H9 (cell line): ENCODE data around the gene THEM5. TPM values are rescaled to one million over a fixed set of nuclear protein-coding genes. Genes with fewer than 3 reads are reported as not detected.

ENCODE experiments used
- DNase-seq: peaks from one replicate; pipeline ENCODE4 v3.0.0-alpha.2; 2017
- H2AFZ ChIP-seq: one replicate; pipeline ENCODE4 v1.6.1; 2013; ENCODE audit warnings: mild to moderate bottlenecking, low read length, control low read depth, moderate library complexity
- H2AK5ac ChIP-seq: 2 replicates; pipeline ENCODE4 v1.6.1; 2013; ENCODE audit warnings: low read length, control low read depth, mixed read lengths; ENCODE audit not compliant: insufficient read length
- H2BK120ac ChIP-seq: one replicate; pipeline ENCODE4 v1.6.1; 2013; ENCODE audit warnings: low read depth, mild to moderate bottlenecking, low read length, control low read depth, inconsistent platforms; ENCODE audit not compliant: poor library complexity, severe bottlenecking
- H2BK12ac ChIP-seq: 2 replicates; pipeline ENCODE4 v1.6.1; 2013; ENCODE audit warnings: low read length, control low read depth, mixed read lengths, low read depth; ENCODE audit not compliant: insufficient read length
- H2BK15ac ChIP-seq: 2 replicates; pipeline ENCODE4 v1.6.1; 2013; ENCODE audit warnings: low read depth, low read length, control low read depth
- H2BK20ac ChIP-seq: one replicate; pipeline ENCODE4 v1.6.1; 2013; ENCODE audit warnings: low read depth, mild to moderate bottlenecking, low read length, control low read depth, inconsistent platforms; ENCODE audit not compliant: poor library complexity, severe bottlenecking
- H2BK5ac ChIP-seq: 2 replicates; pipeline ENCODE4 v1.6.1; 2013; ENCODE audit warnings: low read length, control low read depth, mixed read lengths; ENCODE audit not compliant: insufficient read length
- H3K14ac ChIP-seq: 2 replicates; pipeline ENCODE4 v1.6.1; 2013; ENCODE audit warnings: low read length, control low read depth; ENCODE audit not compliant: insufficient read depth
- H3K18ac ChIP-seq: 2 replicates; pipeline ENCODE4 v1.6.1; 2013; ENCODE audit warnings: low read depth, mild to moderate bottlenecking, mixed read lengths, low read length, control low read depth; ENCODE audit not compliant: insufficient read length
- H3K23ac ChIP-seq: 2 replicates; pipeline ENCODE4 v1.6.1; 2013; ENCODE audit warnings: low read length, control low read depth, mixed read lengths, low read depth; ENCODE audit not compliant: insufficient read length
- H3K23me2 ChIP-seq: 2 replicates; pipeline ENCODE4 v1.6.1; 2013; ENCODE audit warnings: low read depth, mild to moderate bottlenecking, mixed read lengths, low read length, control low read depth; ENCODE audit not compliant: insufficient read length, poor library complexity, severe bottlenecking
- H3K27ac ChIP-seq: 2 replicates; pipeline ENCODE4 v1.5.1; 2013; ENCODE audit warnings: low read length, control low read depth, mixed read lengths, low read depth; ENCODE audit not compliant: insufficient read length
- H3K27me3 ChIP-seq: 2 replicates; pipeline ENCODE4 v1.6.1; 2013; ENCODE audit warnings: low read length, control low read depth, inconsistent platforms; ENCODE audit not compliant: insufficient read depth
- H3K4ac ChIP-seq: 2 replicates; pipeline ENCODE4 v1.6.1; 2013; ENCODE audit warnings: low read depth, mild to moderate bottlenecking, control low read depth, inconsistent platforms, low read length, moderate library complexity
- H3K4me1 ChIP-seq: 2 replicates; pipeline ENCODE4 v1.6.1; 2013; ENCODE audit warnings: low read length, control low read depth, inconsistent platforms; ENCODE audit not compliant: insufficient read depth
- H3K4me2 ChIP-seq: 2 replicates; pipeline ENCODE4 v1.6.1; 2013; ENCODE audit warnings: low read length, control low read depth, mixed read lengths; ENCODE audit not compliant: insufficient read length, insufficient read depth
- H3K56ac ChIP-seq: 2 replicates; pipeline ENCODE4 v1.6.1; 2013; ENCODE audit warnings: low read depth, mild to moderate bottlenecking, mixed read lengths, low read length, control low read depth; ENCODE audit not compliant: insufficient read length
- H3K79me1 ChIP-seq: 2 replicates; pipeline ENCODE4 v1.6.1; 2013; ENCODE audit warnings: low read depth, mild to moderate bottlenecking, moderate library complexity, low read length, control low read depth, inconsistent platforms; ENCODE audit not compliant: insufficient read depth, poor library complexity, severe bottlenecking
- H3K79me2 ChIP-seq: 2 replicates; pipeline ENCODE4 v1.6.1; 2013; ENCODE audit warnings: low read length, control low read depth, inconsistent platforms; ENCODE audit not compliant: insufficient read depth
- H3K9ac ChIP-seq: 2 replicates; pipeline ENCODE4 v1.6.1; 2013; ENCODE audit warnings: low read length, control low read depth, mixed read lengths; ENCODE audit not compliant: insufficient read length; ENCODE audit errors: extremely low read depth
- H3K9me3 ChIP-seq: one replicate; pipeline ENCODE4 v1.6.1; 2013; ENCODE audit warnings: low read depth, low read length, inconsistent platforms; ENCODE audit not compliant: control insufficient read depth
- H3T11ph ChIP-seq: one replicate; pipeline ENCODE4 v1.6.1; 2013; ENCODE audit warnings: mild to moderate bottlenecking, low read length, control low read depth, inconsistent platforms
- H4K20me1 ChIP-seq: one replicate; pipeline ENCODE4 v1.6.1; 2013; ENCODE audit not compliant: control insufficient read depth, insufficient read length, insufficient read depth
- H4K5ac ChIP-seq: 2 replicates; pipeline ENCODE4 v1.6.1; 2013; ENCODE audit warnings: low read depth, mild to moderate bottlenecking, mixed read lengths, low read length, control low read depth; ENCODE audit not compliant: insufficient read length
- H4K8ac ChIP-seq: replicated peaks from 2 replicates; pipeline ENCODE4 v1.6.1; 2013; ENCODE audit warnings: low read length, control low read depth, mixed read lengths, low read depth; ENCODE audit not compliant: insufficient read length
- H4K91ac ChIP-seq: 2 replicates; pipeline ENCODE4 v1.6.1; 2013; ENCODE audit warnings: low read depth, mild to moderate bottlenecking, moderate library complexity, mixed read lengths, low read length, control low read depth; ENCODE audit not compliant: insufficient read length
- H3K27ac Mint-ChIP-seq, 3 experiments: 2 replicates in 2 of 3; 3 replicates in 1 of 3; pipeline ENCODE4 v1.8.0; 2020 to 2021; ENCODE audit warnings: mixed read lengths in 3 of 3, mild to moderate bottlenecking in 1 of 3, moderate library complexity in 1 of 3
- H3K27me3 Mint-ChIP-seq: 2 replicates; pipeline ENCODE4 v1.8.0; 2021; ENCODE audit warnings: low read depth, mild to moderate bottlenecking, moderate library complexity, mixed read lengths
- H3K36me3 Mint-ChIP-seq, 3 experiments: 2 replicates in 2 of 3; 3 replicates in 1 of 3; pipeline ENCODE4 v1.8.0; 2020 to 2021; ENCODE audit warnings: low read depth in 3 of 3, mixed read lengths in 3 of 3; ENCODE audit not compliant: insufficient read depth in 1 of 3
- H3K4me1 Mint-ChIP-seq, 2 experiments: 2 replicates each; pipeline ENCODE4 v1.8.0; 2020; ENCODE audit warnings: mixed read lengths in 2 of 2
- H3K4me3 Mint-ChIP-seq, 2 experiments: 2 replicates in 1 of 2; 3 replicates in 1 of 2; pipeline ENCODE4 v1.8.0; 2020 to 2021; ENCODE audit warnings: mild to moderate bottlenecking in 2 of 2, mixed read lengths in 2 of 2, moderate library complexity in 1 of 2
- H3K9me3 Mint-ChIP-seq, 2 experiments: 2 replicates in 1 of 2; 3 replicates in 1 of 2; pipeline ENCODE4 v1.8.0; 2020; ENCODE audit warnings: mild to moderate bottlenecking in 2 of 2, mixed read lengths in 2 of 2, moderate library complexity in 1 of 2
- WGBS: extraction: QIAGEN DNeasy Blood & Tissue Kit; methylation state at CpG from one replicate; pipeline ENCODE4 v1.1.7; 2013; ENCODE audit warnings: missing lambda C conversion rate, low lambda C conversion rate, mixed read lengths; ENCODE audit not compliant: insufficient read length; ENCODE audit errors: extremely low coverage; 5-methylcytosine and 5-hydroxymethylcytosine counted together
- total RNA-seq: library from RNA; stranded (reverse); gene quantifications from 2 replicates; pipeline ENCODE4 v1.2.1, GENCODE V29; 2021
- TF ChIP-seq, protein P1 (sequence below): fragments of 200-600 bp; sonication (generic); conservative IDR thresholded peaks from 3 replicates; pipeline ENCODE4 v1.8.0; 2021; ENCODE audit warnings: antibody characterized with exemption, mild to moderate bottlenecking

Gene THEM5
- total RNA-seq, 1 experiment from 2014 or later = not detected

DNA sequence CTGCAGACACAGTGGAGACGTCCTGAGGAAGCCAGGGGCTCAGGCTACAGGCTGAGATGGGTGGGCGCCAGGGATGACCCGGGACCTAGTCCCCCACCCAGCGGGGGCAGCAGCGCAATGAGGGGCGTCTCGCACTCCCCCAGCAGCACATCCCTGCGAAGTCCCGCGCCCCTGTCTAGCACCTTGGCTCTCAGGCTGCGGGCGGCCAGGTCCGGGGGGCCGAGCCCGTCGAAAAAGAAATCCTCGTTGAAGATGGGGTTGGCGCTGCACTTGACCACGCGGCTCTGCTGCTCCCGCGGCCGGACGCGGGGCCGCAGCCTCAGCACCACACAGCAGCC is 15.7 kb downstream of the THEM5 start:
- WGBS = no CpG with 5 or more reads among the region's 26 CpGs
- Histone ChIP-seq H3K4ac (no peak overlapping the region), H3K9me3 (no peaks in the 10 kb centered on the region), H2BK12ac (no peak overlapping the region), H2AFZ (no peak overlapping the region), H2AK5ac (no peak overlapping the region), H4K91ac (no peak overlapping the region), H3K4me1 (peaks cover 2% of the 10 kb centered on the region; the same call in 1 of the 2 replicates), H3K9ac (no peak overlapping the region), H3K14ac (0 out of 2 replicates have a peak overlapping the region, but pooled peaks have one; percentile 16), H3K79me1 (no peaks in the 10 kb centered on the region), H2BK5ac (no peak overlapping the region), H3K27ac (no peak overlapping the region), H3K79me2 (no peaks in the 10 kb centered on the region), H3K56ac (no peak overlapping the region), H3K18ac (peak overlapping the region; percentile 10), H2BK120ac (no peak overlapping the region), H4K8ac (no peak overlapping the region), H3T11ph (no peak overlapping the region), H4K5ac (no peak overlapping the region), H2BK15ac (no peak overlapping the region), H4K20me1 (no peaks in the 10 kb centered on the region), H3K23ac (no peak overlapping the region), H3K4me2 (peak overlapping the region; percentile 43), H3K27me3 (peaks cover 9% of the 10 kb centered on the region; the same call in 1 of the 2 replicates), H2BK20ac (no peak overlapping the region), H3K23me2 (peaks cover 30% of the 10 kb centered on the region)
- no peak for DNase-seq
- Mint-ChIP-seq H3K27ac (no peak overlapping the region), H3K4me1 (peaks cover 24 to 28% of the 10 kb centered on the region in 2 experiments), H3K9me3 (no peaks in the 10 kb centered on the region; a peak in 1 of 5 replicates), H3K36me3 (peaks cover 0 to 2% (median 0%) of the 10 kb centered on the region in 3 experiments; a peak in 2 of 7 replicates), H3K27me3 (peaks cover 39% of the 10 kb centered on the region), H3K4me3 (peak overlapping the region; percentile 56 to 78)
- TF ChIP-seq, protein P1, sequence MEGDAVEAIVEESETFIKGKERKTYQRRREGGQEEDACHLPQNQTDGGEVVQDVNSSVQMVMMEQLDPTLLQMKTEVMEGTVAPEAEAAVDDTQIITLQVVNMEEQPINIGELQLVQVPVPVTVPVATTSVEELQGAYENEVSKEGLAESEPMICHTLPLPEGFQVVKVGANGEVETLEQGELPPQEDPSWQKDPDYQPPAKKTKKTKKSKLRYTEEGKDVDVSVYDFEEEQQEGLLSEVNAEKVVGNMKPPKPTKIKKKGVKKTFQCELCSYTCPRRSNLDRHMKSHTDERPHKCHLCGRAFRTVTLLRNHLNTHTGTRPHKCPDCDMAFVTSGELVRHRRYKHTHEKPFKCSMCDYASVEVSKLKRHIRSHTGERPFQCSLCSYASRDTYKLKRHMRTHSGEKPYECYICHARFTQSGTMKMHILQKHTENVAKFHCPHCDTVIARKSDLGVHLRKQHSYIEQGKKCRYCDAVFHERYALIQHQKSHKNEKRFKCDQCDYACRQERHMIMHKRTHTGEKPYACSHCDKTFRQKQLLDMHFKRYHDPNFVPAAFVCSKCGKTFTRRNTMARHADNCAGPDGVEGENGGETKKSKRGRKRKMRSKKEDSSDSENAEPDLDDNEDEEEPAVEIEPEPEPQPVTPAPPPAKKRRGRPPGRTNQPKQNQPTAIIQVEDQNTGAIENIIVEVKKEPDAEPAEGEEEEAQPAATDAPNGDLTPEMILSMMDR = no peak
